BE2C (cell line): ENCODE measurements around the gene ZC3H11A.
"Not testable (repeated sequence)": the region's sequence is repeated elsewhere in the genome, so short reads cannot be mapped to it uniquely, and the experiment has no call there.

ENCODE experiments used
- DNase-seq: peaks from one replicate; pipeline ENCODE4 v3.0.0-alpha.2; 2020
- H3K27me3 ChIP-seq: fragments of 250-450 bp; sonication (Bioruptor Pico); 2 replicates; pipeline ENCODE4 v1.5.1; 2020; ENCODE audit warnings: mild to moderate bottlenecking
- H3K36me3 ChIP-seq: fragments of 250-450 bp; sonication (Bioruptor Pico); 2 replicates; pipeline ENCODE4 v1.5.1; 2020; ENCODE audit warnings: mild to moderate bottlenecking
- H3K4me1 ChIP-seq: fragments of 250-450 bp; sonication (Bioruptor Pico); 2 replicates; pipeline ENCODE4 v1.5.1; 2020
- H3K4me3 ChIP-seq: 2 replicates; pipeline ENCODE4 v1.5.1; 2011; ENCODE audit warnings: low read depth, low read length
- H3K9me3 ChIP-seq: fragments of 250-450 bp; sonication (Bioruptor Pico); 2 replicates; pipeline ENCODE4 v1.5.1; 2020
- TF ChIP-seq, protein P1 (sequence below): IDR thresholded peaks from 2 replicates; pipeline ENCODE4 v1.5.1; 2012; ENCODE audit warnings: mild to moderate bottlenecking, low read depth, low read length

The ZC3H11A gene

DNA sequence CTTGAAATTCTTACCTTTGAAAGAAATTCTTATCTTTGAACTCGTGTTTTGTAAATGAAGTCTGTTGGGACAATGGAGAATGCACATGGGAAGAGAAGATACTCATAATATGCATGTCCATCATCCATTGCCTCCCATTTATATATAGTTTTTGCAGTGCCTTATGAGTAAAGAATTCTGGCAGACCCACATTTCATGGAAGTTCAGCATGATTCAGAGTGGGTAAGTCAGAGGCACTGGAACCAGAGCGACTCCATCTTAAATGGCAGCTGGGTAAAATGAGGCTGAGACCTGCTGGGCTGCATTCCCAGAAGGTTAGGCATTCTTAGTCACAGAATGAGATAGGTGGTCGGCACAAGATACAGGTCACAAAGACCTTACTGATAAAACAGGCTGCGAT, 16.6 kb upstream of the ZC3H11A start:
- no peaks in the 10 kb centered on the region for H3K36me3 ChIP-seq
- H3K4me3 ChIP-seq, result no peak overlapping the region

DNA sequence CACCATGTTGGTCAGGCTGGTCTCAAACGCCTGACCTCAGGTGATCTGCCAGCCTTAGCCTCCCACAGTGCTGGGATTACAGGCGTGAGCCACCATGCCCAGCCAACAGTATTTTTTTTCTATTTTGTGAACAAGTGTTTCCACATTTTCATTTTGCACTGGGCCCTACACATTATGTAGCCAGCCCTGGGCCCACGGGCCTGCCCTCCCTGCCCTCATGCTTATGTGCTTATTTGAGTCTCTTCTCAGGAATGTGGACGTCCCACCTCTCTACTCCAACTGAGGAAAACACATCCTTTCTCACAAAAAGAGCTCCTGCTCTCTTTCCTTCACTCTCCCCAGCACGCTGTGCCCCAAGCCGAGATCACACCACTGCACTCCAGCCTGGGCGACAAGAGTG, 13.5 kb upstream of the ZC3H11A start:
- no peak overlapping the region for H3K4me3 ChIP-seq
- no peak for DNase-seq
- no peaks in the 10 kb centered on the region for H3K36me3 ChIP-seq
- H3K27me3 ChIP-seq, result no peaks in the 10 kb centered on the region
- H3K4me1 ChIP-seq, result no peaks in the 10 kb centered on the region
- H3K9me3 ChIP-seq, result no peaks in the 10 kb centered on the region
- TF ChIP-seq, protein P1, sequence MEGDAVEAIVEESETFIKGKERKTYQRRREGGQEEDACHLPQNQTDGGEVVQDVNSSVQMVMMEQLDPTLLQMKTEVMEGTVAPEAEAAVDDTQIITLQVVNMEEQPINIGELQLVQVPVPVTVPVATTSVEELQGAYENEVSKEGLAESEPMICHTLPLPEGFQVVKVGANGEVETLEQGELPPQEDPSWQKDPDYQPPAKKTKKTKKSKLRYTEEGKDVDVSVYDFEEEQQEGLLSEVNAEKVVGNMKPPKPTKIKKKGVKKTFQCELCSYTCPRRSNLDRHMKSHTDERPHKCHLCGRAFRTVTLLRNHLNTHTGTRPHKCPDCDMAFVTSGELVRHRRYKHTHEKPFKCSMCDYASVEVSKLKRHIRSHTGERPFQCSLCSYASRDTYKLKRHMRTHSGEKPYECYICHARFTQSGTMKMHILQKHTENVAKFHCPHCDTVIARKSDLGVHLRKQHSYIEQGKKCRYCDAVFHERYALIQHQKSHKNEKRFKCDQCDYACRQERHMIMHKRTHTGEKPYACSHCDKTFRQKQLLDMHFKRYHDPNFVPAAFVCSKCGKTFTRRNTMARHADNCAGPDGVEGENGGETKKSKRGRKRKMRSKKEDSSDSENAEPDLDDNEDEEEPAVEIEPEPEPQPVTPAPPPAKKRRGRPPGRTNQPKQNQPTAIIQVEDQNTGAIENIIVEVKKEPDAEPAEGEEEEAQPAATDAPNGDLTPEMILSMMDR, result no peak

More for the DNA sequence above, 16.6 kb upstream of the ZC3H11A start:
- no peaks in the 10 kb centered on the region for H3K9me3 ChIP-seq
- TF ChIP-seq, protein P1, result no peak
- no peak for DNase-seq
- no peaks in the 10 kb centered on the region for H3K4me1 ChIP-seq
- H3K27me3 ChIP-seq, result no peaks in the 10 kb centered on the region

DNA sequence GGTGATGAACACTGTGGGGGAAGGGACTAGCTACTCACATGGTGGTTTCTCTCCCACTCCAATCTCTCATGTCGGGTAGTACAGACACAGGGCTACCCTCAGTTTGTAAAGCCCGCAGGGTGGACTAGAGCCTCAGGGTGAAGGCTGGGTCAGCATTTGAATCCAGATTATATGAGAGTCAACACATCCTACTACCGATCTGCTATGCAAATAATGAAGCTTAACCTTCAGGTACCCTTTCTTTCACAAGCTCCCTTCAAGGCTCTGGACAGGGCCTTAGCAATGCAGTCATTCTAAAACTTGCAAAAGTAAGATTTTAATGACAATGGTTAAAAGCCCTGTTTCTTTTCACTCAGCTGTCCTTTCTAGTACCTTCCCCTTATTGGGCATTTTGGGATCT, 5.5 kb upstream of the ZC3H11A start:
- TF ChIP-seq, protein P1, result no peak
- Histone ChIP-seq H3K4me3 (no peak overlapping the region), H3K36me3 (no peaks in the 10 kb centered on the region), H3K4me1 (0 out of 2 replicates have a peak, but pooled peaks cover under 1% of the 10 kb centered on the region), H3K9me3 (no peaks in the 10 kb centered on the region), H3K27me3 (no peaks in the 10 kb centered on the region)
- no peak for DNase-seq

DNA sequence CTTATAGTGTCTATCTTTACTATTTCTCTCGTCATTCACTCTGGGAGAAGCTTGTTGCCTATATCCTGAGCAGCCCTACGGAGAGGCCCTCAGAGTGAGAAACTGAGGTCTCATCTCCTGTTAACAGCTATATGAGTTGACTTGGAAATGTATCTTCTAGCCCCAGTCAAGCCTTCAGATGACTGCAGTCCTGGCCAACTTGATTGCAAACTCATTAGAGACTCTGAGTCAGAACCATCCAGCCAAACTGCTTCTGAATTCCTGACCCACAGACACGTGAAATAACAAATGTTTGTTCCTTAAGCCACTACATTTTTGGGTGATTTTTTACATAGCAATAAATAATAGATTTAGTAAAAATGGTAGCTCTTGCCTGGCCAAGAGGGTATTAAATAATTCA, 3.9 kb upstream of the ZC3H11A start:
- DNase-seq, result no peak
- 0 out of 2 replicates have a peak, but pooled peaks cover 2% of the 10 kb centered on the region for H3K4me1 ChIP-seq
- no peak overlapping the region for H3K4me3 ChIP-seq
- no peaks in the 10 kb centered on the region for H3K27me3 ChIP-seq
- TF ChIP-seq, protein P1, result no peak
- no peaks in the 10 kb centered on the region for H3K9me3 ChIP-seq
- H3K36me3 ChIP-seq, result no peaks in the 10 kb centered on the region

DNA sequence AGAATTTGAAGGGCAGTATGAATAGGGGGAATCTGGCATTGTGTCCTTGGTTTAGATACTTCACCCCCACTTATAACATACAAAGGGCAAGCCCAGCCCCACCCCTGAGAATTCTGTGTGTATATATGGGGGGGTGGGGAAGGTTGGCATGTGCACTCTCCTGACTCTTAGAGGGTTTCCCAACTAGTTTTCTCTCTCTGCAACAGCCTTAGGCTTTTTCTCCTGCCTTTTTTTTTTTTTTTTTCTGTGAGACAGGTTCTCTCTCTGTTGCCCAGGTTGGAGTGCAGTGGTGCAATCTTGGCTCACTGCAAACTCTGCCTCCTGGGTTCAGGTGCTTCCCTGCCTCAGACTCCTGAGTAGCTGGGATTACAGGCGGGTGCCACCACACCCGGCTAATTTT, 2.9 kb upstream of the ZC3H11A start:
- H3K27me3 ChIP-seq, result no peaks in the 10 kb centered on the region
- H3K36me3 ChIP-seq, result peaks cover 6% of the 10 kb centered on the region
- no peaks in the 10 kb centered on the region for H3K9me3 ChIP-seq
- no peak overlapping the region for H3K4me3 ChIP-seq
- TF ChIP-seq, protein P1, result no peak
- H3K4me1 ChIP-seq, result 0 out of 2 replicates have a peak, but pooled peaks cover 2% of the 10 kb centered on the region
- DNase-seq, result no peak

DNA sequence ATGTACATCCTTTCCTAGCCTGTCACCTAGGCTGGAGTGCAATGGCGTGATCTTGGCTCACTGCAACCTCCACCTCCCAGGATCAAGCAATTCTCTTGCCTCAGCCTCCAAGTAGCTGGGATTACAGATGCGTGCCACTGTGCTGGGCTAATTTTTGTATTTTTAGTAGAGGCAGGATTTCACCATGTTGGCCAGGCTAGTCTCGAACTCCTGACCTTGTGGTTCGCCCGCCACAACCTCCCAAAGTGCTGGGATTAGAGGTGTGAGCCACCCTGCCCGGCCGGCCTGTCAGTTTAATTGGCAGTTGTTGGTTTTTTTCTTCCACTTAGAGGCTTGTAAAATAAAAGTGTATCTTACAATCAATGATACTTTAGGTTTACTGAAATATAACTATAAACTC, 1.9 kb upstream of the ZC3H11A start:
- not testable (repeated sequence) for DNase-seq, H3K4me3 ChIP-seq, H3K4me1 ChIP-seq

More for the DNA sequence above, 1.9 kb upstream of the ZC3H11A start:
- H3K36me3 ChIP-seq, result peaks cover 17% of the 10 kb centered on the region
- H3K9me3 ChIP-seq, H3K27me3 ChIP-seq: not testable (repeated sequence)
